Cardiac muscle cell (in vitro differentiated cells and primary cell): Measurements from ENCODE around the gene MTA2. TPM values are rescaled to one million over a fixed set of nuclear protein-coding genes. Genes with fewer than 3 reads are reported as not detected.
"Not testable (repeated sequence)": the region's sequence is repeated elsewhere in the genome, so short reads cannot be mapped to it uniquely, and the experiment has no call there.

Experiments used
- DNase-seq, 2 donors: peaks; one replicate each; pipeline versions ENCODE4 v3.0.0 to v3.0.0-alpha.2; 2010 to 2017; ENCODE audit warnings: low read depth in 1 of 2, low spot score in 1 of 2
- H3K27ac ChIP-seq: fragments of 200-600 bp; sonication (generic); 2 replicates; pipeline ENCODE4 v1.5.1; 2016
- H3K27me3 ChIP-seq: fragments of 200-600 bp; sonication (generic); 2 replicates; pipeline ENCODE4 v1.6.0; 2016; ENCODE audit warnings: control low read depth
- H3K36me3 ChIP-seq: fragments of 200-600 bp; sonication (generic); 2 replicates; pipeline ENCODE4 v1.5.1; 2016; ENCODE audit warnings: control low read depth
- H3K4me1 ChIP-seq: fragments of 200-600 bp; sonication (generic); 2 replicates; pipeline ENCODE4 v1.8.1; 2017; ENCODE audit warnings: low read depth, mild to moderate bottlenecking, mixed run types
- H3K4me3 ChIP-seq: fragments of 200-600 bp; sonication (generic); 2 replicates; pipeline ENCODE4 v1.5.1; 2016; ENCODE audit warnings: mild to moderate bottlenecking
- H3K9me3 ChIP-seq: fragments of 200-600 bp; sonication (generic); 2 replicates; pipeline ENCODE4 v1.5.1; 2017; ENCODE audit warnings: low read depth, mild to moderate bottlenecking, control low read depth
- CTCF ChIP-seq: IDR thresholded peaks from 2 replicates; pipeline ENCODE4 v1.5.1; 2012; ENCODE audit warnings: low read depth, mild to moderate bottlenecking, low read length
- polyA plus RNA-seq: library from polyadenylated mRNA; unstranded; fragments of >200 nt; fragmentation: Nextera tagmentation; extraction: Ambion mirVana; gene quantifications from 2 replicates; pipeline ENCODE4 v1.2.1, GENCODE V29; 2016
- total RNA-seq: library from RNA; depleted of rRNA; stranded (reverse); fragments of >200 nt; gene quantifications from 2 replicates; pipeline ENCODE4 v1.2.3, GENCODE V29; 2016

MTA2 gene
- total and polyA plus RNA-seq, 2 experiments from 2014 or later = 22.9 to 108 TPM

GRCh38 chr11:62565100-62565802 is 36.4 kb downstream of the MTA2 start:
- Histone ChIP-seq H3K4me3 (no peak overlapping the region), H3K4me1 (peaks cover 9% of the 10 kb centered on the region), H3K27me3 (no peaks in the 10 kb centered on the region), H3K9me3 (no peaks in the 10 kb centered on the region), H3K27ac (peak overlapping the region; percentile 18), H3K36me3 (peaks cover 67% of the 10 kb centered on the region)
- DNase-seq = no peak
- TF ChIP-seq CTCF = no peak

- DNase-seq, H3K4me3 ChIP-seq, H3K9me3 ChIP-seq, H3K27me3 ChIP-seq: not testable (repeated sequence)
- H3K27ac ChIP-seq = peak overlapping the region; percentile 98
- H3K36me3 ChIP-seq = peaks cover 48% of the 10 kb centered on the region
- H3K4me1 ChIP-seq = peaks cover 11% of the 10 kb centered on the region
Measured at GRCh38 chr11:62561677-62562230, 39.9 kb downstream of the MTA2 start.

- Histone ChIP-seq H3K9me3 (no peaks in the 10 kb centered on the region), H3K27me3 (no peaks in the 10 kb centered on the region), H3K4me1 (peaks cover 16% of the 10 kb centered on the region), H3K27ac (peak overlapping the region; percentile 98), H3K36me3 (peaks cover 36% of the 10 kb centered on the region), H3K4me3 (no peak overlapping the region)
- peak; percentile 95 to 98 for DNase-seq
- peak; percentile 92 for TF ChIP-seq CTCF
Measured at GRCh38 chr11:62560566-62561103, 41.0 kb downstream of the MTA2 start.

GRCh38 chr11:62559626-62560025 is 42.0 kb downstream of the MTA2 start:
- H3K4me3 ChIP-seq, DNase-seq, H3K9me3 ChIP-seq, H3K27me3 ChIP-seq: not testable (repeated sequence)
- Histone ChIP-seq H3K36me3 (peaks cover 30% of the 10 kb centered on the region), H3K27ac (peak overlapping the region; percentile 98), H3K4me1 (peaks cover 18% of the 10 kb centered on the region)

DNA sequence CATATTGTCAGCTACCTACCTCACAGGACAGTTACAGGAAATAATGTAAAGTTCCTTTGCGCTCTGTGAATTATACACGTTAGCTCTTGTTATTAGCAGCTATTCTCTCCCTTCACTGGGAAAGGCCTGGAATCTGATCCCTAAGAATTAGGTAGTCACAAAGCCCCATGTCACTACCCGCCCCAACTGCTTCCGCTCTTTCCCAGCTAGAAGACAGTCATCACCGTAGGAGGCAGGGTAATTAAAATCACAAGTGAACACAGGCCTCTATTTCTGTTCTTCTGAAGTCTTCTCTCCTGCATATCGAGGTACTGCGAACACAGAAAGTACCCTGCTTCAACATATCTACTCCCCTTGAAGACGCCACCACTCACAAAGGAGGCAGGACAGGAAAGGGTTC is 42.5 kb downstream of the MTA2 start:
- no peak for DNase-seq

DNA sequence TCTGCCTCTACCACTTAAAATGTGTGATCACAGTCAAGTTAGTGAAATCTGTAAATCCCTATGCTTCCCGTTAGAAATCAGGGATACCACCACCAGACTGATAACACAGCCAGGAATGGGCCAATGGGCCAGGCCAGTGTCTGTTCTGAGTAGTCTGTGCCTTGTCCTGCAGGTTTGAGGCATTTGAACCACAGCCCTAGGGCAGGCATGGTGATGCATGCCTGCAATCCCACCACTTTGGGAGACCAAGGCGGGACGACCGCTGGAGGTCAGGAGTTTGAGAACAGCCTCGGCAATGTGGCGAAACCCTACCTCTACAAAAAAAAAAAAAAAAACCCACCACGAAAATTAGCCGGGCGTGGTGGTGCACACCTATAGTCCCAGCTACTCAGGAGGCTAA is 43.0 kb downstream of the MTA2 start:
- Histone ChIP-seq H3K27me3 (no peaks in the 10 kb centered on the region), H3K4me1 (peaks cover 21% of the 10 kb centered on the region), H3K36me3 (peaks cover 26% of the 10 kb centered on the region), H3K27ac (peak overlapping the region; percentile 21), H3K4me3 (no peak overlapping the region), H3K9me3 (no peaks in the 10 kb centered on the region)
- TF ChIP-seq CTCF = no peak
- DNase-seq = no peak

More for the DNA sequence above, 42.5 kb downstream of the MTA2 start:
- Histone ChIP-seq H3K4me1 (peaks cover 18% of the 10 kb centered on the region), H3K36me3 (peaks cover 30% of the 10 kb centered on the region), H3K27ac (peak overlapping the region; percentile 98), H3K27me3 (no peaks in the 10 kb centered on the region), H3K4me3 (no peak overlapping the region), H3K9me3 (no peaks in the 10 kb centered on the region)
- no peak for TF ChIP-seq CTCF
